SK-N-MC (cell line): Measurements from ENCODE around the gene KCNMA1.

ENCODE experiments used
- EZH2 ChIP-seq: fragments of 200-600 bp; sonication (generic); IDR thresholded peaks from one replicate; pipeline ENCODE4 v1.6.1; 2017; ENCODE audit warnings: antibody characterized with exemption
- POLR2AphosphoS5 ChIP-seq: IDR thresholded peaks from 2 replicates; pipeline ENCODE4 v1.6.1; 2012; ENCODE audit warnings: mild to moderate bottlenecking, low read depth, low read length, borderline replicate concordance

- TF ChIP-seq EZH2 (no peak), POLR2AphosphoS5 (no peak)
These were observed 449.6 kb downstream of the KCNMA1 start for GRCh38 chr10:77188000-77188395.
